Activated T-helper 17 cell treated with anti-CD3 and anti-CD28 coated beads, Interleukin-2, amount 50 U/mL, for 72 hours (primary cell): ENCODE measurements around the gene MTMR4. TPM values are rescaled to one million over a fixed set of nuclear protein-coding genes. Genes with fewer than 3 reads are reported as not detected.
"Not testable (repeated sequence)": the region's sequence is repeated elsewhere in the genome, so short reads cannot be mapped to it uniquely, and the experiment has no call there.

ENCODE experiments used
- ATAC-seq: fragments of 150-1000 bp; cut with Tn5 transposase; replicated peaks from 2 replicates; pipeline ENCODE4 v1.10.0; 2021; ENCODE audit warnings: mild to moderate bottlenecking, moderate library complexity
- H3K27ac Mint-ChIP-seq: one replicate; pipeline ENCODE4 v1.8.0; 2022; ENCODE audit warnings: mixed read lengths
- H3K27me3 Mint-ChIP-seq: one replicate; pipeline ENCODE4 v1.8.0; 2022; ENCODE audit warnings: mixed read lengths
- H3K36me3 Mint-ChIP-seq: one replicate; pipeline ENCODE4 v1.8.0; 2022; ENCODE audit warnings: low read depth, mild to moderate bottlenecking, mixed read lengths
- H3K4me1 Mint-ChIP-seq: one replicate; pipeline ENCODE4 v1.8.0; 2022; ENCODE audit warnings: mixed read lengths
- H3K4me3 Mint-ChIP-seq: one replicate; pipeline ENCODE4 v1.8.0; 2022; ENCODE audit warnings: mild to moderate bottlenecking, mixed read lengths
- H3K9me3 Mint-ChIP-seq: one replicate; pipeline ENCODE4 v1.8.0; 2022; ENCODE audit warnings: mixed read lengths
- total RNA-seq, 2 donors: library from RNA; stranded (reverse); gene quantifications; one replicate each; pipeline ENCODE4 v1.2.3, GENCODE V29; 2022

The MTMR4 gene
- total RNA-seq, 2 donors from 2014 or later: 67.1 to 72.1 TPM

- H3K27me3 Mint-ChIP-seq: no peaks in the 10 kb centered on the region
- peaks cover 81% of the 10 kb centered on the region for H3K36me3 Mint-ChIP-seq
- H3K4me1 Mint-ChIP-seq: peaks cover 12% of the 10 kb centered on the region
- no peak for ATAC-seq
- H3K9me3 Mint-ChIP-seq: no peaks in the 10 kb centered on the region
- H3K27ac Mint-ChIP-seq: peak overlapping the region; percentile 76
- H3K4me3 Mint-ChIP-seq: no peak overlapping the region
Measured at GRCh38 chr17:58491510-58492045, 22.9 kb downstream of the MTMR4 start.

GRCh38 chr17:58488428-58488890 is 26.0 kb downstream of the MTMR4 start:
- Mint-ChIP-seq H3K9me3 (no peaks in the 10 kb centered on the region), H3K27me3 (no peaks in the 10 kb centered on the region), H3K4me3 (peak overlapping the region; percentile 50), H3K27ac (no peak overlapping the region), H3K36me3 (peaks cover 51% of the 10 kb centered on the region), H3K4me1 (peaks cover 21% of the 10 kb centered on the region)
- ATAC-seq: no peak

- peak; percentile 92 for ATAC-seq
- no peaks in the 10 kb centered on the region for H3K9me3 Mint-ChIP-seq
- H3K4me3 Mint-ChIP-seq: peak within 1 kb of the TSS; percentile 58
- no peak within 1 kb of the TSS for H3K27ac Mint-ChIP-seq
- peaks cover 44% of the 10 kb centered on the region for H3K36me3 Mint-ChIP-seq
- H3K4me1 Mint-ChIP-seq: peaks cover 15% of the 10 kb centered on the region
- H3K27me3 Mint-ChIP-seq: no peaks in the 10 kb centered on the region
Measured at GRCh38 chr17:58487589-58488427, 26.6 kb downstream of the MTMR4 start, which contains the start of gene HSF5. Gene HSF5, minus strand, starts transcription at chr17:58488408. Its CDS starts 134 bp downstream, at chr17:58488274.

GRCh38 chr17:58484600-58484999 is 29.8 kb downstream of the MTMR4 start:
- Mint-ChIP-seq H3K4me3 (no peak overlapping the region), H3K27me3 (no peaks in the 10 kb centered on the region), H3K36me3 (peaks cover 12% of the 10 kb centered on the region), H3K4me1 (peaks cover 10% of the 10 kb centered on the region), H3K9me3 (no peaks in the 10 kb centered on the region), H3K27ac (peak overlapping the region; percentile 38)
- no peak for ATAC-seq

- not testable (repeated sequence) for H3K9me3 Mint-ChIP-seq, H3K4me1 Mint-ChIP-seq, ATAC-seq, H3K4me3 Mint-ChIP-seq, H3K27me3 Mint-ChIP-seq, H3K27ac Mint-ChIP-seq, H3K36me3 Mint-ChIP-seq
Measured at GRCh38 chr17:58481798-58482197, 32.6 kb downstream of the MTMR4 start.

- ATAC-seq: no peak
- Mint-ChIP-seq H3K4me1 (peaks cover 10% of the 10 kb centered on the region), H3K9me3 (no peaks in the 10 kb centered on the region), H3K36me3 (peaks cover 6% of the 10 kb centered on the region), H3K27ac (peak overlapping the region; percentile 22), H3K4me3 (no peak overlapping the region), H3K27me3 (no peaks in the 10 kb centered on the region)
Measured at GRCh38 chr17:58480090-58480489, 34.3 kb downstream of the MTMR4 start.

- Mint-ChIP-seq H3K4me3 (no peak overlapping the region), H3K4me1 (no peaks in the 10 kb centered on the region), H3K27ac (no peak overlapping the region), H3K9me3 (no peaks in the 10 kb centered on the region), H3K27me3 (no peaks in the 10 kb centered on the region), H3K36me3 (peaks cover 6% of the 10 kb centered on the region)
- ATAC-seq: no peak
Measured at GRCh38 chr17:58476812-58477211, 37.6 kb downstream of the MTMR4 start.

GRCh38 chr17:58475985-58476384 is 38.5 kb downstream of the MTMR4 start:
- H3K27me3 Mint-ChIP-seq: no peaks in the 10 kb centered on the region
- peaks cover 6% of the 10 kb centered on the region for H3K36me3 Mint-ChIP-seq
- no peak overlapping the region for H3K4me3 Mint-ChIP-seq
- H3K9me3 Mint-ChIP-seq: no peaks in the 10 kb centered on the region
- H3K4me1 Mint-ChIP-seq: no peaks in the 10 kb centered on the region
- no peak overlapping the region for H3K27ac Mint-ChIP-seq
- ATAC-seq: no peak

- no peak overlapping the region for H3K4me3 Mint-ChIP-seq
- no peaks in the 10 kb centered on the region for H3K36me3 Mint-ChIP-seq
- no peak for ATAC-seq
- no peak overlapping the region for H3K27ac Mint-ChIP-seq
- no peaks in the 10 kb centered on the region for H3K9me3 Mint-ChIP-seq
- H3K27me3 Mint-ChIP-seq: no peaks in the 10 kb centered on the region
- H3K4me1 Mint-ChIP-seq: no peaks in the 10 kb centered on the region
Measured at GRCh38 chr17:58470356-58470755, 44.1 kb downstream of the MTMR4 start.

GRCh38 chr17:58468944-58469343 is 45.5 kb downstream of the MTMR4 start:
- Mint-ChIP-seq H3K4me3 (no peak overlapping the region), H3K9me3 (no peaks in the 10 kb centered on the region), H3K27me3 (no peaks in the 10 kb centered on the region), H3K4me1 (no peaks in the 10 kb centered on the region), H3K36me3 (no peaks in the 10 kb centered on the region), H3K27ac (no peak overlapping the region)
- ATAC-seq: no peak

- no peak overlapping the region for H3K27ac Mint-ChIP-seq
- no peaks in the 10 kb centered on the region for H3K9me3 Mint-ChIP-seq
- H3K4me3 Mint-ChIP-seq: no peak overlapping the region
- no peak for ATAC-seq
- H3K27me3 Mint-ChIP-seq: no peaks in the 10 kb centered on the region
- H3K36me3 Mint-ChIP-seq: peaks cover 13% of the 10 kb centered on the region
- H3K4me1 Mint-ChIP-seq: no peaks in the 10 kb centered on the region
Measured at GRCh38 chr17:58455491-58455890, 58.9 kb downstream of the MTMR4 start.

- no peak for ATAC-seq
- H3K4me3 Mint-ChIP-seq: no peak overlapping the region
- no peaks in the 10 kb centered on the region for H3K27me3 Mint-ChIP-seq
- H3K4me1 Mint-ChIP-seq: no peaks in the 10 kb centered on the region
- no peak overlapping the region for H3K27ac Mint-ChIP-seq
- no peaks in the 10 kb centered on the region for H3K9me3 Mint-ChIP-seq
- peaks cover 7% of the 10 kb centered on the region for H3K36me3 Mint-ChIP-seq
Measured at GRCh38 chr17:58452738-58453137, 61.7 kb downstream of the MTMR4 start.

- H3K27me3 Mint-ChIP-seq: no peaks in the 10 kb centered on the region
- no peak overlapping the region for H3K4me3 Mint-ChIP-seq
- no peaks in the 10 kb centered on the region for H3K9me3 Mint-ChIP-seq
- no peaks in the 10 kb centered on the region for H3K36me3 Mint-ChIP-seq
- ATAC-seq: peak; percentile 95
- H3K4me1 Mint-ChIP-seq: peaks cover 13% of the 10 kb centered on the region
- H3K27ac Mint-ChIP-seq: peak overlapping the region; percentile 3
Measured at GRCh38 chr17:58447039-58447975, 67.1 kb downstream of the MTMR4 start.

GRCh38 chr17:58446086-58446485 is 68.4 kb downstream of the MTMR4 start:
- Mint-ChIP-seq H3K27me3 (no peaks in the 10 kb centered on the region), H3K36me3 (no peaks in the 10 kb centered on the region), H3K9me3 (no peaks in the 10 kb centered on the region), H3K27ac (peak overlapping the region; percentile 14), H3K4me3 (no peak overlapping the region), H3K4me1 (peaks cover 13% of the 10 kb centered on the region)
- no peak for ATAC-seq
